ENCODE measurements around the gene POLE3.
"Not testable (repeated sequence)": the region's sequence is repeated elsewhere in the genome, so short reads cannot be mapped to it uniquely, and the experiment has no call there.

Gene POLE3

GRCh38 chr9:113425072-113425471, 14.6 kb upstream of the POLE3 start:
- no peak for ATAC-seq (replicated peaks)
- Mint-ChIP-seq H3K9me3 (no peaks in the 10 kb centered on the region), H3K4me1 (ENCODE audit: low read depth in 2 of 2) (no peaks in the 10 kb centered on the region), H3K27me3 (peaks cover 14 to 37% of the 10 kb centered on the region in 2 donors), H3K36me3 (ENCODE audit: insufficient read depth) (no peaks in the 10 kb centered on the region), H3K4me3 (no peak overlapping the region), H3K27ac (peak overlapping the region in 1 of 2 donors; percentile 12)
- no peak for DNase-seq

- Mint-ChIP-seq H3K36me3 (ENCODE audit: insufficient read depth) (no peaks in the 10 kb centered on the region), H3K9me3 (no peaks in the 10 kb centered on the region), H3K4me1 (ENCODE audit: low read depth in 2 of 2) (no peaks in the 10 kb centered on the region), H3K27me3 (peaks cover 14 to 33% of the 10 kb centered on the region in 2 donors), H3K27ac (no peak overlapping the region), H3K4me3 (no peak overlapping the region)
- ATAC-seq (replicated peaks) (no peak), DNase-seq (no peak)
Observed at GRCh38 chr9:113421726-113422125, 11.3 kb upstream of the POLE3 start.

- no peak overlapping the region for H3K27ac Mint-ChIP-seq
- no peak for ATAC-seq (replicated peaks)
- no peak for DNase-seq
- H3K4me3 Mint-ChIP-seq: no peak overlapping the region
- no peaks in the 10 kb centered on the region for H3K9me3 Mint-ChIP-seq
- no peaks in the 10 kb centered on the region for H3K27me3 Mint-ChIP-seq
- H3K4me1 Mint-ChIP-seq (ENCODE audit: low read depth in 2 of 2): no peaks in the 10 kb centered on the region
- H3K36me3 Mint-ChIP-seq (ENCODE audit: insufficient read depth): no peaks in the 10 kb centered on the region
Observed at GRCh38 chr9:113417370-113417769, 6.9 kb upstream of the POLE3 start.

- Mint-ChIP-seq H3K36me3 (ENCODE audit: insufficient read depth) (peaks cover 2% of the 10 kb centered on the region), H3K9me3 (no peaks in the 10 kb centered on the region), H3K27ac (no peak overlapping the region), H3K4me1 (ENCODE audit: low read depth in 2 of 2) (no peaks in the 10 kb centered on the region), H3K4me3 (no peak overlapping the region), H3K27me3 (no peaks in the 10 kb centered on the region)
- ATAC-seq (replicated peaks) (no peak), DNase-seq (no peak)
Observed at GRCh38 chr9:113416149-113416721, 5.8 kb upstream of the POLE3 start.

GRCh38 chr9:113409883-113410206, 630 bp downstream of the POLE3 start:
- no peaks in the 10 kb centered on the region for H3K9me3 Mint-ChIP-seq
- peaks cover 23 to 25% of the 10 kb centered on the region in 2 donors for H3K4me1 Mint-ChIP-seq (ENCODE audit: low read depth in 2 of 2)
- H3K4me3 Mint-ChIP-seq: peak overlapping the region; percentile 98
- no peak for DNase-seq
- H3K27ac Mint-ChIP-seq: peak overlapping the region; percentile 98 to 99
- no peaks in the 10 kb centered on the region for H3K27me3 Mint-ChIP-seq
- H3K36me3 Mint-ChIP-seq (ENCODE audit: insufficient read depth): peaks cover 47% of the 10 kb centered on the region
- ATAC-seq (replicated peaks): no peak

- DNase-seq (no peak), ATAC-seq (replicated peaks) (no peak)
- Mint-ChIP-seq H3K27ac (peak overlapping the region; percentile 98 to 99), H3K4me1 (ENCODE audit: low read depth in 2 of 2) (peaks cover 23 to 25% of the 10 kb centered on the region in 2 donors), H3K27me3 (no peaks in the 10 kb centered on the region), H3K36me3 (ENCODE audit: insufficient read depth) (peaks cover 49% of the 10 kb centered on the region), H3K4me3 (peak overlapping the region; percentile 98), H3K9me3 (no peaks in the 10 kb centered on the region)
Observed at GRCh38 chr9:113409481-113409880, 994 bp downstream of the POLE3 start.

GRCh38 chr9:113406873-113407511, 3.5 kb downstream of the POLE3 start:
- not testable (repeated sequence) for H3K9me3 Mint-ChIP-seq, H3K27me3 Mint-ChIP-seq
- DNase-seq (peak; percentile 44 to 56 (median 48)), ATAC-seq (replicated peaks) (peak; percentile 7)
- Mint-ChIP-seq H3K4me3 (peak overlapping the region; percentile 18 to 37), H3K36me3 (ENCODE audit: insufficient read depth) (peaks cover 50% of the 10 kb centered on the region), H3K27ac (peak overlapping the region; percentile 16 to 84), H3K4me1 (ENCODE audit: low read depth in 2 of 2) (peaks cover 23 to 25% of the 10 kb centered on the region in 2 donors)

GRCh38 chr9:113406353-113406752, 4.1 kb downstream of the POLE3 start:
- DNase-seq; H3K27me3 Mint-ChIP-seq; ATAC-seq (replicated peaks); H3K9me3 Mint-ChIP-seq; H3K4me3 Mint-ChIP-seq: not testable (repeated sequence)
- peak overlapping the region; percentile 16 to 84 for H3K27ac Mint-ChIP-seq
- H3K36me3 Mint-ChIP-seq (ENCODE audit: insufficient read depth): peaks cover 49% of the 10 kb centered on the region
- peaks cover 28 to 29% of the 10 kb centered on the region in 2 donors for H3K4me1 Mint-ChIP-seq (ENCODE audit: low read depth in 2 of 2)

GRCh38 chr9:113403646-113404045, 6.8 kb downstream of the POLE3 start:
- Mint-ChIP-seq H3K27ac (peak overlapping the region in 1 of 2 donors; percentile 91), H3K36me3 (ENCODE audit: insufficient read depth) (peaks cover 22% of the 10 kb centered on the region), H3K27me3 (no peaks in the 10 kb centered on the region), H3K4me3 (no peak overlapping the region), H3K4me1 (ENCODE audit: low read depth in 2 of 2) (peaks cover 28 to 30% of the 10 kb centered on the region in 2 donors), H3K9me3 (no peaks in the 10 kb centered on the region)
- DNase-seq (no peak), ATAC-seq (replicated peaks) (no peak)

GRCh38 chr9:113401027-113401792, 9.3 kb downstream of the POLE3 start, which contains the start of gene ALAD:
Gene ALAD, minus strand, starts transcription at chr9:113401284. Its CDS starts 7,725 bp downstream, at chr9:113393559.
- H3K27ac Mint-ChIP-seq: peak within 1 kb of the TSS; percentile 78 to 86

GRCh38 chr9:113399646-113400200, 10.8 kb downstream of the POLE3 start:
- Mint-ChIP-seq H3K27ac (peak overlapping the region in 1 of 2 donors; percentile 53), H3K4me1 (ENCODE audit: low read depth in 2 of 2) (peaks cover 16 to 19% of the 10 kb centered on the region in 2 donors)

More at GRCh38 chr9:113401027-113401792, 9.3 kb downstream of the POLE3 start, which contains the start of gene ALAD:
- peaks cover 8% of the 10 kb centered on the region for H3K36me3 Mint-ChIP-seq (ENCODE audit: insufficient read depth)
- H3K9me3 Mint-ChIP-seq: no peaks in the 10 kb centered on the region
- H3K4me1 Mint-ChIP-seq (ENCODE audit: low read depth in 2 of 2): peaks cover 16 to 19% of the 10 kb centered on the region in 2 donors
- ATAC-seq (replicated peaks) (peak; percentile 97), DNase-seq (peak; percentile 98 to 99 (median 99))
- no peaks in the 10 kb centered on the region for H3K27me3 Mint-ChIP-seq
- peak within 1 kb of the TSS; percentile 90 to 93 for H3K4me3 Mint-ChIP-seq

GRCh38 chr9:113398796-113399195, 11.7 kb downstream of the POLE3 start:
- DNase-seq (no peak), ATAC-seq (replicated peaks) (no peak)
- no peaks in the 10 kb centered on the region for H3K9me3 Mint-ChIP-seq
- H3K27me3 Mint-ChIP-seq: no peaks in the 10 kb centered on the region
- H3K27ac Mint-ChIP-seq: no peak overlapping the region
- H3K36me3 Mint-ChIP-seq (ENCODE audit: insufficient read depth): peaks cover 9% of the 10 kb centered on the region
- peaks cover 16 to 19% of the 10 kb centered on the region in 2 donors for H3K4me1 Mint-ChIP-seq (ENCODE audit: low read depth in 2 of 2)
- peak overlapping the region in 1 of 2 donors; percentile 93 for H3K4me3 Mint-ChIP-seq

More at GRCh38 chr9:113399646-113400200, 10.8 kb downstream of the POLE3 start:
- H3K4me3 Mint-ChIP-seq: peak overlapping the region; percentile 90 to 93
- no peaks in the 10 kb centered on the region for H3K9me3 Mint-ChIP-seq
- ATAC-seq (replicated peaks) (no peak), DNase-seq (no peak)
- H3K27me3 Mint-ChIP-seq: no peaks in the 10 kb centered on the region
- peaks cover 12% of the 10 kb centered on the region for H3K36me3 Mint-ChIP-seq (ENCODE audit: insufficient read depth)

GRCh38 chr9:113397203-113397631, 13.3 kb downstream of the POLE3 start:
- H3K4me3 Mint-ChIP-seq: no peak overlapping the region
- H3K4me1 Mint-ChIP-seq (ENCODE audit: low read depth in 2 of 2): peaks cover 16 to 19% of the 10 kb centered on the region in 2 donors
- no peak for DNase-seq
- no peak for ATAC-seq (replicated peaks)
- peak overlapping the region in 1 of 2 donors; percentile 35 for H3K27ac Mint-ChIP-seq
- no peaks in the 10 kb centered on the region for H3K9me3 Mint-ChIP-seq
- peaks cover 13% of the 10 kb centered on the region for H3K36me3 Mint-ChIP-seq (ENCODE audit: insufficient read depth)
- no peaks in the 10 kb centered on the region for H3K27me3 Mint-ChIP-seq
